ENCODE results near the gene PPP1R2.

Gene PPP1R2

DNA sequence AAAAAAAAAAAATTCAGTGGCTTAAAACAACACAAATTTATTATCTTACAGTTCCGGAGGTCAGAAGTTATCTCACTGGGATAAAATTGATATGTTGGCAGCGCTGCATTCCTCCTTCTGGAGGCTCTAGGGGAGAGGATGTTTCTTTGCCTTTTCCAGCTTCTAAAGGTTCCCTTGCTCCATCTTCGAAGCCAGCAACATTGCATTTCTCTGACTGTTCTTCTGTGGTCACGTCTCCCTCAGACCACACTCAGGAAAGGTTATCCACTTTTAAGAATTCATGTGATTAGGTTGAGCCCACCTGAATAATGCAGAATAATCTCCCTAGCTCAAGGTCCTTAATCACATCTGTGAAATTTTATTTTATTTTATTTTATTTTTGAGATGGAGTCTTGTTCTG is 76.9 kb downstream of the PPP1R2 start:
- no peak overlapping the region for H3K4me3 ChIP-seq (ENCODE audit: low read depth, low read length)
- TF ChIP-seq, protein P1, sequence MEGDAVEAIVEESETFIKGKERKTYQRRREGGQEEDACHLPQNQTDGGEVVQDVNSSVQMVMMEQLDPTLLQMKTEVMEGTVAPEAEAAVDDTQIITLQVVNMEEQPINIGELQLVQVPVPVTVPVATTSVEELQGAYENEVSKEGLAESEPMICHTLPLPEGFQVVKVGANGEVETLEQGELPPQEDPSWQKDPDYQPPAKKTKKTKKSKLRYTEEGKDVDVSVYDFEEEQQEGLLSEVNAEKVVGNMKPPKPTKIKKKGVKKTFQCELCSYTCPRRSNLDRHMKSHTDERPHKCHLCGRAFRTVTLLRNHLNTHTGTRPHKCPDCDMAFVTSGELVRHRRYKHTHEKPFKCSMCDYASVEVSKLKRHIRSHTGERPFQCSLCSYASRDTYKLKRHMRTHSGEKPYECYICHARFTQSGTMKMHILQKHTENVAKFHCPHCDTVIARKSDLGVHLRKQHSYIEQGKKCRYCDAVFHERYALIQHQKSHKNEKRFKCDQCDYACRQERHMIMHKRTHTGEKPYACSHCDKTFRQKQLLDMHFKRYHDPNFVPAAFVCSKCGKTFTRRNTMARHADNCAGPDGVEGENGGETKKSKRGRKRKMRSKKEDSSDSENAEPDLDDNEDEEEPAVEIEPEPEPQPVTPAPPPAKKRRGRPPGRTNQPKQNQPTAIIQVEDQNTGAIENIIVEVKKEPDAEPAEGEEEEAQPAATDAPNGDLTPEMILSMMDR (IDR thresholded peaks at IDR 0.05; ENCODE audit: borderline replicate concordance, insufficient read depth, low read depth, low read length), result no peak

All from GM12875 (cell line).